HG02678 (cell line): ENCODE results near the gene PCDHB15.
"Not testable (repeated sequence)": the region's sequence is repeated elsewhere in the genome, so short reads cannot be mapped to it uniquely, and the experiment has no call there.

Experiments used
- ATAC-seq: cut with Tn5 transposase; IDR thresholded peaks from one replicate; pipeline ENCODE4 v1.9.1; 2021; ENCODE audit warnings: mild to moderate bottlenecking, moderate library complexity; ENCODE audit not compliant: unreplicated experiment

Gene PCDHB15

DNA sequence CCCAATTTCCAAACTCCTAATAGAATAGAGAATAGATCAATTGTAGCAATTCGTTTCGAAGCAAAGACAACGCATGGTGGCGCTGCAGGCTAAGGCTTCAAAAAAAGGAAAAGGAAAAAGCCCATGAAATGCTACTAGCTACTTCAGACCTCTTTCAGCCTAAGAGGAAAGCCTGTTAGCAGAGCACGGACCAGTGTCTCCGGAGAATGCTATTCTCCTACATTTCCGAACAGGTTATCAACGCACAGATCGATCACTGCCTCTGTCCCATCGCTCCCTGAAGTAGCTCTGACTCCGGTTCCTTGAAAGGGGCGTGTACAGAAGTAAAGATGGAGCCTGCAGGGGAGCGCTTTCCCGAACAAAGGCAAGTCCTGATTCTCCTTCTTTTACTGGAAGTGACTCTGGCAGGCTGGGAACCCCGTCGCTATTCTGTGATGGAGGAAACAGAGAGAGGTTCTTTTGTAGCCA is at the start of gene PCDHB15:
Gene PCDHB15 (plus strand): TSS at position 146 of the 468 bp plus-strand sequence. CDS start 184 bp downstream, at position 330.
- no peak for ATAC-seq

DNA sequence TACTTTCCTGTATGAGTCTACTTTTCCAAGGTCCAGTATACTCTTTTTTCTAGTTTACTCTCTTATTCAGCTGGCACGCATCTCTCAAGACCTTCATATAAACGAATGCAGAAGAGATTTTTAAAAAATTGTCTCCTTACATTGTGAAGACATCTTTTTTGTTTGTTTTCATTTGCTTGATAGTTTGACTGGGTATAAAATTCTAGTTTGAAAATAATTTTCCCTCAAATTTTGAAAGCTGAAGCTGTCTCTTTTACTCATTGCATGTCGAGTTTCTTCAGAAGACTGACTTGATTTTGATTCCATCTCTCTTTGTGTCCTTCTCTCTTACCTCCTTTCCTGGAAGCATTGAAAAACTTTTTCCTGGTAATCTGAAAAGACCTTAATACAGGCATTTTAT is 48.8 kb upstream of the PCDHB15 start:
- no peak for ATAC-seq

DNA sequence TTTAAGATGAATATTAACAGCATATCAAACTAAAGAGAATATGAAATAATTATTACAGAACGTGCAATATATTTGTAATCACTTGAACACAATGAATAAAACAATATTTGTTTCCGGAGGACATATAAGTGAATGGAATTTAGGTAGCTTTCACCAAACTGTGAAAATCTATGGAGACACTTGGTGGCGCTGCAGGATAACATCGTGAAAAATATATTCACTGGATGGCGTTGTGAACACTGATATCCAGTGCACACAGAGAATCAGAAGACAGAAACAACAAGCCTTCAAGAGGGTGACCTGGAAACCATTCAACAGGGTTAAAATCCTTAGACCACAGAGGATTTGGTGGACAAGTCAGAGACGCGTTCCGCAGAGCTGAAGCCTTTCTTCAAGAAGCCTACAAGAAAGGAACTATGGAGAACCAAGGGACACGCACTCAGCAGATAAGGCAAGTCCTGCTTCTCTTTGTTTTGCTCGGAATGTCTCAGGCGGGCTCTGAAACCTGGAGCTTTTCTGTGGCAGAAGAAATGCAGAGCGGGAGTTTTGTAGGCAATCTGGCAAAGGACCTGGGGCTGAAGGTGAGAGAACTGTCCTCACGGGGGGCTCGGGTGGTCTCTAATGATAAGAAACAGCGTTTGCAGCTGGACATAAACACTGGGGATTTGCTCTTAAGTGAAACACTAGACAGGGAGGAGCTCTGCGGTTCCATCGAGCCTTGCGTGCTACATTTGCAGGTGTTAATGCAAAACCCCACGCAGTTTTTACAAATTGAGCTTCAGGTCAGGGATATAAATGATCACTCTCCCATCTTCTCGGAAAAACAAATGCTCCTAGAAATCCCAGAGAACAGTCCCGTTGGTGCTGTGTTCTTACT is 45.6 kb upstream of the PCDHB15 start, which contains the start of gene PCDHB11:
Gene PCDHB11 (plus strand): TSS at position 269 of the 877 bp plus-strand sequence. CDS start 148 bp downstream, at position 417.
- no peak for ATAC-seq

DNA sequence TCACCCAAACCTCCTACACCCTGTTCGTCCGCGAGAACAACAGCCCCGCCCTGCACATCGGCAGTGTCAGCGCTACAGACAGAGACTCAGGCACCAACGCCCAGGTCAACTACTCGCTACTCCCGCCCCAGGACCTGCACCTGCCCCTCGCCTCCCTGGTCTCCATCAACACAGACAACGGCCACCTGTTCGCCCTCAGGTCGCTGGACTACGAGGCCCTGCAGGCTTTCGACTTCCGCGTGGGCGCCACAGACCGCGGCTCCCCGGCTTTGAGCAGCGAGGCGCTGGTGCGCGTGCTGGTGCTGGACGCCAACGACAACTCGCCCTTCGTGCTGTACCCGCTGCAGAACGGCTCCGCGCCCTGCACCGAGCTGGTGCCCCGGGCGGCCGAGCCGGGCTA is 44.1 kb upstream of the PCDHB15 start:
- ATAC-seq: not testable (repeated sequence)

DNA sequence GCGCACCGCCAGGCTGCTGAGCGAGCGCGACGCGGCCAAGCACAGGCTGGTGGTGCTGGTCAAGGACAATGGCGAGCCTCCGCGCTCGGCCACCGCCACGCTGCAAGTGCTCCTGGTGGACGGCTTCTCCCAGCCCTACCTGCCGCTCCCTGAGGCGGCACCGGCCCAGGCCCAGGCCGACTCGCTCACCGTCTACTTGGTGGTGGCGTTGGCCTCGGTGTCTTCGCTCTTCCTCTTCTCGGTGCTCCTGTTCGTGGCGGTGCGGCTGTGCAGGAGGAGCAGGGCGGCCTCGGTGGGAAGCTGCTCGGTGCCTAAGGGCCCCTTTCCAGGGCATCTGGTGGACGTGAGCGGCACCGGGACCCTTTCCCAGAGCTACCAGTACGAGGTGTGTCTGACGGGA is 43.5 kb upstream of the PCDHB15 start:
- not testable (repeated sequence) for ATAC-seq

DNA sequence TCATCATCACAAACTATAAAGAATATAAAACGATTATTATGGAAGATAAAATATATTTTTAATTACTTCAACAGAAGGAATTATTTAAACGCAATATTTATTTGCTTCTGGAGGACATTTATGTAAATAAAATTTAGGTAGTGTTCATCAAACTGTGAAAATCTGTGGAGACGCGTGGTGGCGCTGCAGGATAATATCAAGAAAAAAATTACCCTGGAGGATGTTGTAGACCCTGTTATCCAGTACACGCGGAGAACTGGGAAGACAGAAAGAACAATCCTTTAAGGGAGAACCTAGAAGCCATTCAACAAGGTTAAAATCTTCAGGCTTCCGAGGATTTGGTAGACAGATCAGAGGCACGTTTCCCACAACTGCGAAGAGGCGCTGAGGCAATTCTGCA is 36.7 kb upstream of the PCDHB15 start, which contains the start of gene PCDHB12:
Gene PCDHB12 (plus strand): TSS at position 242 of the 400 bp plus-strand sequence. CDS start 189 bp downstream, outside the sequence.
- no peak for ATAC-seq

DNA sequence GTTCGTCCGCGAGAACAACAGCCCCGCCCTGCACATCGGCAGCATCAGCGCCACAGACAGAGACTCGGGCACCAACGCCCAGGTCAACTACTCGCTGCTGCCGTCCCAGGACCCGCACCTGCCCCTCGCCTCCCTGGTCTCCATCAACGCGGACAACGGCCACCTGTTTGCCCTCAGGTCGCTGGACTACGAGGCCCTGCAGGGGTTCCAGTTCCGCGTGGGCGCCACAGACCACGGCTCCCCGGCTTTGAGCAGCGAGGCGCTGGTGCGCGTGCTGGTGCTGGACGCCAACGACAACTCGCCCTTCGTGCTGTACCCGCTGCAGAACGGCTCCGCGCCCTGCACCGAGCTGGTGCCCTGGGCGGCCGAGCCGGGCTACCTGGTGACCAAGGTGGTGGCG is 34.9 kb upstream of the PCDHB15 start:
- ATAC-seq: not testable (repeated sequence)

DNA sequence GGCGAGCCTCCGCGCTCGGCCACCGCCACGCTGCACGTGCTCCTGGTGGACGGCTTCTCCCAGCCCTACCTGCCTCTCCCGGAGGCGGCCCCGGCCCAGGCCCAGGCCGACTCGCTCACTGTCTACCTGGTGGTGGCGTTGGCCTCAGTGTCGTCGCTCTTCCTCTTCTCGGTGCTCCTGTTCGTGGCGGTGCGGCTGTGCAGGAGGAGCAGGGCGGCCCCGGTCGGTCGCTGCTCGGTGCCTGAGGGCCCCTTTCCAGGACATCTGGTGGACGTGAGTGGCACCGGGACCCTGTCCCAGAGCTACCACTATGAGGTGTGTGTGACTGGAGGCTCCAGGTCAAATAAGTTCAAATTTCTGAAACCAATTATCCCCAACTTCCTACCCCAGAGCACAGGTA is 34.3 kb upstream of the PCDHB15 start:
- not testable (repeated sequence) for ATAC-seq

DNA sequence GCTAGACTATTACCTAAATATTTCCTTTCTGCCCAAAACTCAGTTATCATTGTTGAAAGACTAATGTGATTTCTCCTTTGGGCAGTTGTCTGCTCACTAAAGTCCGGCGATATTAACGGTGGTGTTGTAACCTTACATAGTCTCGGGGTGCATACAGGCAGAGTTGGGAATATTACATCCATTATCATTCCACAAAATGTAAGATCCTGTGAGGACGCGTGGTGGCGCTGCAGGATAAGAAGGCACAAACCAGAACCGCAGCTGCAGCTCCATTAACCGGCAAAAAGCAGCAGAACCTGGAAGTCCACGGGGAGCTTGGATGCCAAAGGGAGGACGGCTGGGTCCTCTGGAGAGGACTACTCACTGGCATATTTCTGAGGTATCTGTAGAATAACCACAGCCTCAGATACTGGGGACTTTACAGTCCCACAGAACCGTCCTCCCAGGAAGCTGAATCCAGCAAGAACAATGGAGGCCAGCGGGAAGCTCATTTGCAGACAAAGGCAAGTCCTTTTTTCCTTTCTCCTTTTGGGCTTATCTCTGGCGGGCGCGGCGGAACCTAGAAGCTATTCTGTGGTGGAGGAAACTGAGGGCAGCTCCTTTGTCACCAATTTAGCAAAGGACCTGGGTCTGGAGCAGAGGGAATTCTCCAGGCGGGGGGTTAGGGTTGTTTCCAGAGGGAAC is 31.4 kb upstream of the PCDHB15 start, which contains the start of gene PCDHB13:
Gene PCDHB13 (plus strand): TSS at position 264 of the 684 bp plus-strand sequence. CDS start 205 bp downstream, at position 469.
- not testable (repeated sequence) for ATAC-seq

DNA sequence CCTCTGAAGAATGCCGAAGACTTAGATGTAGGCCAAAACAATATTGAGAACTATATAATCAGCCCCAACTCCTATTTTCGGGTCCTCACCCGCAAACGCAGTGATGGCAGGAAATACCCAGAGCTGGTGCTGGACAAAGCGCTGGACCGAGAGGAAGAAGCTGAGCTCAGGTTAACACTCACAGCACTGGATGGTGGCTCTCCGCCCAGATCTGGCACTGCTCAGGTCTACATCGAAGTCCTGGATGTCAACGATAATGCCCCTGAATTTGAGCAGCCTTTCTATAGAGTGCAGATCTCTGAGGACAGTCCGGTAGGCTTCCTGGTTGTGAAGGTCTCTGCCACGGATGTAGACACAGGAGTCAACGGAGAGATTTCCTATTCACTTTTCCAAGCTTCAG is 30.6 kb upstream of the PCDHB15 start:
- not testable (repeated sequence) for ATAC-seq

DNA sequence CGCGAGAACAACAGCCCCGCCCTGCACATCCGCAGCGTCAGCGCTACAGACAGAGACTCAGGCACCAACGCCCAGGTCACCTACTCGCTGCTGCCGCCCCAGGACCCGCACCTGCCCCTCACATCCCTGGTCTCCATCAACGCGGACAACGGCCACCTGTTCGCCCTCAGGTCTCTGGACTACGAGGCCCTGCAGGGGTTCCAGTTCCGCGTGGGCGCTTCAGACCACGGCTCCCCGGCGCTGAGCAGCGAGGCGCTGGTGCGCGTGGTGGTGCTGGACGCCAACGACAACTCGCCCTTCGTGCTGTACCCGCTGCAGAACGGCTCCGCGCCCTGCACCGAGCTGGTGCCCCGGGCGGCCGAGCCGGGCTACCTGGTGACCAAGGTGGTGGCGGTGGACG is 29.7 kb upstream of the PCDHB15 start:
- not testable (repeated sequence) for ATAC-seq

DNA sequence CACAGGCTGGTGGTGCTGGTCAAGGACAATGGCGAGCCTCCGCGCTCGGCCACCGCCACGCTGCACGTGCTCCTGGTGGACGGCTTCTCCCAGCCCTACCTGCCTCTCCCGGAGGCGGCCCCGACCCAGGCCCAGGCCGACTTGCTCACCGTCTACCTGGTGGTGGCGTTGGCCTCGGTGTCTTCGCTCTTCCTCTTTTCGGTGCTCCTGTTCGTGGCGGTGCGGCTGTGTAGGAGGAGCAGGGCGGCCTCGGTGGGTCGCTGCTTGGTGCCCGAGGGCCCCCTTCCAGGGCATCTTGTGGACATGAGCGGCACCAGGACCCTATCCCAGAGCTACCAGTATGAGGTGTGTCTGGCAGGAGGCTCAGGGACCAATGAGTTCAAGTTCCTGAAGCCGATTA is 29.2 kb upstream of the PCDHB15 start:
- not testable (repeated sequence) for ATAC-seq

DNA sequence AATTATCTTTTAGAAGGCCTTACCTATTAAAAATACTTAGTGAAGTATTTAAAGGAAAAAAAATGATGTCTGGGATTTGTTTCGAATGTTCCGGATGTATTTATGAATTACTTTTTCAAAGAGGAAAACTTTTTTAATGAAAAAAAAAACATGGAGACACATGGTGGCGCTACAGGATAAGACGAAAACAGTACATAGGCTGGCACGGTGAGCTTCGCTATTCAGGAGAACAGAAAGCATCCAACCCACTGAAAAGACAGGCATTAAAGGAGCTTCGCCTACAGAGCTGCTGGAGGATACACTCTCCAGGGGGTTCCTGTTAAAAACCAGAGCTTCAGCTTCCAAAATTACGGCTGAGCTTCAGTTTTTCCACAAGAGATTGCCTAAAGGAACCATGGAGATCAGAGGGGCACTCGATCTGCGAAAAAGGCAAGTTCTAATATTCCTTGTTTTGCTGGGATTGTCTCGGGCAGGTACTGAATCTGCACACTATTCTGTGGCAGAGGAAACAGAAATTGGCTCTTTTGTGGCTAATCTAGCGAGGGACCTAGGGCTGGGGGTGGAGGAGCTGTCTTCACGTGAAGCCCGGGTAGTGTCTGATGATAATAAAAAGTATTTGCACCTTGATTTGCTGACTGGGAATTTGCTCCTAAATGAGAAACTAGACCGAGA is 21.9 kb upstream of the PCDHB15 start, which contains the start of gene PCDHB14:
Gene PCDHB14 (plus strand): TSS at position 232 of the 672 bp plus-strand sequence. CDS start 163 bp downstream, at position 395.
- no peak for ATAC-seq

DNA sequence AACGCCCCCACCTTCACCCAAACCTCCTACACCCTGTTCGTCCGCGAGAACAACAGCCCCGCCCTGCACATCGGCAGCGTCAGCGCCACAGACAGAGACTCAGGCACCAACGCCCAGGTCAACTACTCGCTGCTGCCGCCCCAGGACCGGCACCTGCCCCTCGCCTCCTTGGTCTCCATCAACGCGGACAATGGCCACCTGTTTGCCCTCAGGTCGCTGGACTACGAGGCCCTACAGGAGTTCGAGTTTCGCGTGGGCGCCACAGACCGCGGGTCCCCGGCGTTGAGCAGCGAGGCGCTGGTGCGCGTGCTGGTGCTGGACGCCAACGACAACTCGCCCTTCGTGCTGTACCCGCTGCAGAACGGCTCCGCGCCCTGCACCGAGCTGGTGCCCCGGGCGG is 20.4 kb upstream of the PCDHB15 start:
- ATAC-seq: not testable (repeated sequence)

DNA sequence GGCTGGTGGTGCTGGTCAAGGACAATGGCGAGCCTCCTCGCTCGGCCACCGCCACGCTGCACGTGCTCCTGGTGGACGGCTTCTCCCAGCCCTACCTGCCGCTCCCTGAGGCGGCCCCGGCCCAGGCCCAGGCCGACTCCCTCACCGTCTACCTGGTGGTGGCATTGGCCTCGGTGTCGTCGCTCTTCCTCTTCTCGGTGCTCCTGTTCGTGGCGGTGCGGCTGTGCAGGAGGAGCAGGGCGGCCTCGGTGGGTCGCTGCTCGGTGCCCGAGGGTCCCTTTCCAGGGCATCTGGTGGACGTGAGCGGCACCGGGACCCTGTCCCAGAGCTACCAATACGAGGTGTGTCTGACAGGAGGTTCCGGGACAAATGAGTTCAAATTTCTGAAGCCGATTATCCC is 19.8 kb upstream of the PCDHB15 start:
- ATAC-seq: not testable (repeated sequence)

DNA sequence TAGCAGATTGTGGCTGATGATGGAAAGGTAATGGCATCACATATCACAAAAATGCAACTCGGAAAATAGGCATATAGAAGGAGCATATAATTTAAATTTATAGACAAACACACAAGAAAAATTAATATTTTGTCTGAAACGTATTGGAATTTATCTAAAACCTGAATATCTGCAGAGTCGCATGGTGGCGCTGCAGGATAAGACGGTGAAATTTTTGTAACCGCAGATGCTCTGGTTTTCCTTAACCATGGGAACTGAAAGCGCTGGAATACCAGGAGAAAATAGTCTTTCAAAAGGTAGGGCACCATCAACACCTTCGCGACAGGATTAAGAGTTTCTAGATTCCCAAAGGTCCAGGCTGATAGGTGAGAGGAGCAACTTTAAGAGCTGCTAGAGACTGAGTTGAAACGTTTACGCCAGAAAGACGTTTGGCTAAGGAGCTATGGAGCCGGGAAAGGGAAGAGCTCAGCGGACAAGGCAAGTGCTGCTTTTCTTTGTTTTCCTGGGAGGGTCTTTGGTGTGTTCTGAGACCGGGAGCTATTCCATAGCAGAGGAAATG is 11.0 kb upstream of the PCDHB15 start:
- no peak for ATAC-seq

DNA sequence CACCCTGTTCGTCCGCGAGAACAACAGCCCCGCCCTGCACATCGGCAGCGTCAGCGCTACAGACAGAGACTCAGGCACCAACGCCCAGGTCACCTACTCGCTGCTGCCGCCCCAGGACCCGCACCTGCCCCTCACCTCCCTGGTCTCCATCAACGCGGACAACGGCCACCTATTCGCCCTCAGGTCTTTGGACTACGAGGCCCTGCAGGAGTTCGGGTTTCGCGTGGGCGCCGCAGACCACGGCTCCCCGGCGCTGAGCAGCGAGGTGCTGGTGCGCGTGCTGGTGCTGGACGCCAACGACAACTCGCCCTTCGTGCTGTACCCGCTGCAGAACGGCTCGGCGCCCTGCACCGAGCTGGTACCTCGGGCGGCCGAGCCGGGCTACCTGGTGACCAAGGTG is 9.3 kb upstream of the PCDHB15 start:
- ATAC-seq: not testable (repeated sequence)

DNA sequence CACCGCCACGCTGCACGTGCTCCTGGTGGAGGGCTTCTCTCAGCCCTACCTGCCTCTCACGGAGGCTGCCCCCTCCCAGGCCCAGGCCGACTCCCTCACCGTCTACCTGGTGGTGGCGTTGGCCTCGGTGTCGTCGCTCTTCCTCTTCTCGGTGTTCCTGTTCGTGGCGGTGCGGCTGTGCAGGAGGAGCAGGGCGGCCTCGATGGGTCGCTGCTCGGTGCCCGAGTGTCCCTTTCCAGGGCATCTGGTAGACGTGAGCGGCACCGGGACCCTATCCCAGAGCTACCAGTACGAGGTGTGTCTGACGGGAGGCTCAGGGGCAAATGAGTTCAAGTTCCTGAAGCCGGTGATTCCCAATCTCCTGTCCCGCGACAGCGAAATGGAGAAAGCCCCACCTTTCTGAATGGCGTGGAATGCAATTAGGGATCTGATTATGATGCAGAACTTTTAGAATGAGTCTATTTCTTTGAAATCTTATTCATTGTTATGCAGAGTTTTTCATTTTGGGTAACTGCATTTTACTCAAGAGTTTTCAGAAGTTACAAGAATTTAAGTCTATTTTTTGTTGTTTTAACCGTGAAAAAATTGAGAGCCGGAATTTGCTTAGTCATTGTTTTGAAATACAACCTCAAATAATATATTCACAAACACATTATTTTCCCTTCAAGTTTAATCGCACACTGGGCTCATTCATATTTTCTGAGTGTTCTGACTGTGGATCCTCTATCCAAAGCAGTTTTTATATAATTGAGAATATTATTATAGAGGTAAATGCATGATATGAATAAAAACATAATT is 8.5 kb upstream of the PCDHB15 start:
- no peak for ATAC-seq

DNA sequence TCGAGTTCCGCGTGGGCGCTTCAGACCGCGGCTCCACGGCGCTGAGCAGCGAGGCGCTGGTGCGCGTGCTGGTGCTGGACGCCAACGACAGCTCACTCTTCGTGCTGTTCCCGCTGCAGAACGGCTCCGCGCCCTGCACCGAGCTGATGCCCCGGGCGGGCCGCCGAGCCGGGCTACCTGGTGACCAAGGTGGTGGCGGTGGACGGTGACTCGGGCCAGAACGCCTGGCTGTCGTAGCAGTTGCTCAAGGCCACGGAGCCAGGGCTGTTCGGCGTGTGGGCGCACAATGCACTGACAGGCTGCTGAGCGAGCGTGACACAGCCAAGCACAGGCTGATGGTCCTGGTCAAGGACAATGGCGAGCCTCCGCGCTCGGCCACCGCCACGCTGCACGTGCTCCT is 3.7 kb upstream of the PCDHB15 start:
- no peak for ATAC-seq

DNA sequence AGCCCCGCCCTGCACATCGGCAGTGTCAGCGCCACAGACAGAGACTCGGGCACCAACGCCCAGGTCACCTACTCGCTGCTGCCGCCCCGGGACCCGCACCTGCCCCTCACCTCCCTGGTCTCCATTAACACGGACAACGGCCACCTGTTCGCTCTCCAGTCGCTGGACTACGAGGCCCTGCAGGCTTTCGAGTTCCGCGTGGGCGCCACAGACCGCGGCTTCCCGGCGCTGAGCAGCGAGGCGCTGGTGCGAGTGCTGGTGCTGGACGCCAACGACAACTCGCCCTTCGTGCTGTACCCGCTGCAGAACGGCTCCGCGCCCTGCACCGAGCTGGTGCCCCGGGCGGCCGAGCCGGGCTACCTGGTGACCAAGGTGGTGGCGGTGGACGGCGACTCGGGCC is 1.8 kb downstream of the PCDHB15 start:
- not testable (repeated sequence) for ATAC-seq
